Suprapubic skin (tissue), 4 donors: Measurements from ENCODE around the gene SKA2. TPM values are rescaled to one million over a fixed set of nuclear protein-coding genes. Genes with fewer than 3 reads are reported as not detected.
"Not testable (repeated sequence)": the region's sequence is repeated elsewhere in the genome, so short reads cannot be mapped to it uniquely, and the experiment has no call there.

Experiments
- DNase-seq, 2 donors: peaks; one replicate each; pipeline ENCODE4 v3.0.0-alpha.2; 2019; ENCODE audit warnings: low spot score in 2 of 2
- H3K27ac ChIP-seq: fragments of 200-600 bp; sonication (generic); one replicate; pipeline ENCODE4 v1.5.1; 2019
- H3K27me3 ChIP-seq: fragments of 200-600 bp; sonication (generic); one replicate; pipeline ENCODE4 v1.5.1; 2019
- H3K36me3 ChIP-seq: fragments of 200-600 bp; sonication (generic); one replicate; pipeline ENCODE4 v1.5.1; 2019
- H3K4me1 ChIP-seq: fragments of 200-600 bp; sonication (generic); one replicate; pipeline ENCODE4 v1.5.1; 2019
- H3K4me3 ChIP-seq: fragments of 200-600 bp; sonication (generic); one replicate; pipeline ENCODE4 v1.5.1; 2019; ENCODE audit warnings: mild to moderate bottlenecking
- H3K9me3 ChIP-seq: fragments of 200-600 bp; sonication (generic); one replicate; pipeline ENCODE4 v1.5.1; 2019
- EP300 ChIP-seq: sonication (generic); formaldehyde crosslinking; IDR thresholded peaks from one replicate; pipeline ENCODE4 v1.6.1; 2017; ENCODE audit warnings: antibody characterized with exemption
- POLR2A ChIP-seq, 2 donors: fragments of 450-650 bp; IDR thresholded peaks; one replicate each; pipeline ENCODE4 v1.6.1; 2017; ENCODE audit warnings: antibody characterized with exemption in 2 of 2, mild to moderate bottlenecking in 2 of 2, moderate library complexity in 2 of 2
- POLR2AphosphoS5 ChIP-seq, 3 donors: sonication (generic); formaldehyde crosslinking; IDR thresholded peaks; one replicate each; pipeline ENCODE4 v1.6.1; 2017; ENCODE audit warnings: antibody characterized with exemption in 3 of 3
- WGBS: methylation state at CpG from one replicate; pipeline ENCODE4 v1.1.5; 2018; 5-methylcytosine and 5-hydroxymethylcytosine counted together
- total RNA-seq, 4 donors: library from RNA; depleted of rRNA; stranded (reverse); fragments of >200 nt; gene quantifications; one replicate each; pipeline ENCODE4 v1.1.0, GENCODE V29; 2016
- TF ChIP-seq, protein P1 (sequence below), 2 donors: fragments of 200-600 bp in 1 of 2; fragments of 450-650 bp in 1 of 2; sonication (generic) in 1 of 2; IDR thresholded peaks; one replicate each; pipeline ENCODE4 v1.5.1; 2016 to 2019; ENCODE audit warnings: antibody characterized with exemption in 2 of 2, mild to moderate bottlenecking in 1 of 2, moderate library complexity in 1 of 2

The SKA2 gene
- total RNA-seq, 4 donors from 2014 or later, result 13.5 to 34.1 (median 18.8) TPM

DNA sequence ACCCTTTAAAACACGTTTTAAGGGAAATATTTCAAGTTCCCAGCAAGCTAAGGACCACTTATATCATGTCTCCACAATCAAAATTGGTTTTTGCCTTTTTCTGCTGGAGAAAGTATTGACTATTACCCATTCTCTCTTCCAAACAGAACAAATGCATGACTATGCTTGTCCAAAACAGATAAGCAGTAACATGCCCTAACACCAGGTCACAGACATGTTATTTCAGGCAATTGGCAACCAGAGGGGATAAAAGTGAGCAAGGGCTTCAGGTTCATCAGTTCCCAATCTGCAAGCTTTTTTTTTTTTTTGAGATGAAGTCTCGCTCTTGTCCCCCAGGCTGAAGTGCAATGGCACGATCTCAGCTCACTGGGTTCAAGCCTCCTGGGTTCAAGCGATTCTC is 15.0 kb downstream of the SKA2 start:
- H3K27ac ChIP-seq, result no peak overlapping the region
- WGBS, result 64% methylated on average over 4 of the region's 4 CpGs
- no peak overlapping the region for H3K4me3 ChIP-seq

DNA sequence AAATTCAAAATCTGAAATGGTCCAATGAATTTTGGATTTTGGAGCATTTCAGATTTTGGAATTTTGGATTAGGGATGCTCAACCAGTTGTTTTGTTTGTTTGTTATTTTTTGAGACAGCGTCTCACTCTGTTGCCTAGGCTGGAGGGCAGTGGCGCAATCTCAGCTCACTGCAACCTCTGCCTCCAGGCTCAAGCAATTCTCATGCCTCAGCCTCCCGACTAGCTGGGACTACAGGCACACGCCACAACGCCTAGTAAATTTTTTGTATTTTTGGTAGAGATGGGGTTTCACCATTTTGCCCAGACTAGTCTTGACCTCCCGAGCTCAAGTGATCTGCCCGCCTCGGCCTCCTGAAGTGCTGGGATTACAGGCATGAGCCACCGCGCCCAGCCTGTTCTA is 16.6 kb downstream of the SKA2 start:
- H3K4me3 ChIP-seq, H3K36me3 ChIP-seq, H3K4me1 ChIP-seq, DNase-seq, H3K9me3 ChIP-seq, H3K27ac ChIP-seq, H3K27me3 ChIP-seq: not testable (repeated sequence)
- WGBS, result 73% methylated on average over 10 of the region's 10 CpGs

More for the DNA sequence above, 15.0 kb downstream of the SKA2 start:
- no peak for TF ChIP-seq POLR2A (IDR thresholded peaks at IDR 0.05)
- TF ChIP-seq EP300, result no peak
- TF ChIP-seq, protein P1, sequence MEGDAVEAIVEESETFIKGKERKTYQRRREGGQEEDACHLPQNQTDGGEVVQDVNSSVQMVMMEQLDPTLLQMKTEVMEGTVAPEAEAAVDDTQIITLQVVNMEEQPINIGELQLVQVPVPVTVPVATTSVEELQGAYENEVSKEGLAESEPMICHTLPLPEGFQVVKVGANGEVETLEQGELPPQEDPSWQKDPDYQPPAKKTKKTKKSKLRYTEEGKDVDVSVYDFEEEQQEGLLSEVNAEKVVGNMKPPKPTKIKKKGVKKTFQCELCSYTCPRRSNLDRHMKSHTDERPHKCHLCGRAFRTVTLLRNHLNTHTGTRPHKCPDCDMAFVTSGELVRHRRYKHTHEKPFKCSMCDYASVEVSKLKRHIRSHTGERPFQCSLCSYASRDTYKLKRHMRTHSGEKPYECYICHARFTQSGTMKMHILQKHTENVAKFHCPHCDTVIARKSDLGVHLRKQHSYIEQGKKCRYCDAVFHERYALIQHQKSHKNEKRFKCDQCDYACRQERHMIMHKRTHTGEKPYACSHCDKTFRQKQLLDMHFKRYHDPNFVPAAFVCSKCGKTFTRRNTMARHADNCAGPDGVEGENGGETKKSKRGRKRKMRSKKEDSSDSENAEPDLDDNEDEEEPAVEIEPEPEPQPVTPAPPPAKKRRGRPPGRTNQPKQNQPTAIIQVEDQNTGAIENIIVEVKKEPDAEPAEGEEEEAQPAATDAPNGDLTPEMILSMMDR (IDR thresholded peaks at IDR 0.05), result no peak
- no peak for TF ChIP-seq POLR2AphosphoS5 (IDR thresholded peaks at IDR 0.05)
- Histone ChIP-seq H3K9me3 (no peaks in the 10 kb centered on the region), H3K4me1 (peaks cover 7% of the 10 kb centered on the region), H3K27me3 (no peaks in the 10 kb centered on the region), H3K36me3 (no peaks in the 10 kb centered on the region)
- DNase-seq, result no peak

DNA sequence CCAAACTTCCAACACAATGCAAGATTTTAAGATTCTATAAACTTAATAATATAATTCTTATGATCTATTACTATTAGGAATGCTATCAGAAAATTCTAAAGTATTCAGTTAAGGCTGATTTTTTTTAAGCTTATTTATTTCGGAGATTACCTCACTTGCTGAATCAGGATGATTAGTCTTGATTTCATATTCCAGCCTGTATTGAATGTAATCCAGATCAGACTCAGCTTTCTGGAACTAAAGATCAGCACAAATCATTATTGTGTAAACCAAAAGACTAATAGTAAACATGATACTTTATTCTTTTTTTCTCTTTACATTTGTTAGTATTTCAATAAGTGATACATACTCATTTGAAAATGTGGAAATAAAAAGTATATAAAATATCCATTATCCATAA is 23.9 kb downstream of the SKA2 start:
- peaks cover 12% of the 10 kb centered on the region for H3K36me3 ChIP-seq
- H3K4me3 ChIP-seq, result no peak overlapping the region
- H3K27me3 ChIP-seq, result no peaks in the 10 kb centered on the region
- WGBS, result 62% methylated on average over 1 of the region's 1 CpG
- H3K27ac ChIP-seq, result no peak overlapping the region
- no peak for DNase-seq
- no peak for TF ChIP-seq POLR2A (IDR thresholded peaks at IDR 0.05)
- no peak for TF ChIP-seq EP300
- TF ChIP-seq, protein P1 (IDR thresholded peaks at IDR 0.05), result no peak
- TF ChIP-seq POLR2AphosphoS5 (IDR thresholded peaks at IDR 0.05), result no peak
- H3K4me1 ChIP-seq, result no peaks in the 10 kb centered on the region
- H3K9me3 ChIP-seq, result no peaks in the 10 kb centered on the region

DNA sequence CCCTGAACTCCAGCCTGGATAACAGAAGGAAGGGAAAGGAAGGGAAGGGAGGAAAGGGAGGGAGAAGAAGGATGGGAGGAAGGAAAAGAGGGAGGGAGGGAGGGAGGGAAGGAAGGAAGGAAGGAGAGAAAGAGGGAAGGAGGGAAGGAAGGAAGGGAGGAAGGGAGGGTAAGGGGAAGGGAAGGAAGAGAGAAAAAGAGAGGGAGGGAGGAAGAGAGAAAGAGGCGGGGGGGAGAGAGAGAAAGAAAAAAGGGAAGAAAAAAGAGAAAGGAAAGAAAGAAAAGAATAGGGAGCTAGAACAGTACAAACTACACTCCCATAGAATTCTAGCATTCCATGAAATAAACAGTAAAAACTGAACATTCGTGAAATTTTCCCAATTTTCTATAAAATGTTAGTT is 25.2 kb downstream of the SKA2 start:
- H3K4me1 ChIP-seq, result no peaks in the 10 kb centered on the region
- no peaks in the 10 kb centered on the region for H3K27me3 ChIP-seq
- H3K9me3 ChIP-seq, result no peaks in the 10 kb centered on the region
- H3K36me3 ChIP-seq, result peaks cover 12% of the 10 kb centered on the region
- no peak for DNase-seq
- no peak for TF ChIP-seq EP300
- no peak for TF ChIP-seq POLR2AphosphoS5 (IDR thresholded peaks at IDR 0.05)
- no peak for TF ChIP-seq POLR2A (IDR thresholded peaks at IDR 0.05)
- TF ChIP-seq, protein P1 (IDR thresholded peaks at IDR 0.05), result no peak
- no peak overlapping the region for H3K4me3 ChIP-seq
- no peak overlapping the region for H3K27ac ChIP-seq
- WGBS, result 91% methylated on average over 2 of the region's 2 CpGs

DNA sequence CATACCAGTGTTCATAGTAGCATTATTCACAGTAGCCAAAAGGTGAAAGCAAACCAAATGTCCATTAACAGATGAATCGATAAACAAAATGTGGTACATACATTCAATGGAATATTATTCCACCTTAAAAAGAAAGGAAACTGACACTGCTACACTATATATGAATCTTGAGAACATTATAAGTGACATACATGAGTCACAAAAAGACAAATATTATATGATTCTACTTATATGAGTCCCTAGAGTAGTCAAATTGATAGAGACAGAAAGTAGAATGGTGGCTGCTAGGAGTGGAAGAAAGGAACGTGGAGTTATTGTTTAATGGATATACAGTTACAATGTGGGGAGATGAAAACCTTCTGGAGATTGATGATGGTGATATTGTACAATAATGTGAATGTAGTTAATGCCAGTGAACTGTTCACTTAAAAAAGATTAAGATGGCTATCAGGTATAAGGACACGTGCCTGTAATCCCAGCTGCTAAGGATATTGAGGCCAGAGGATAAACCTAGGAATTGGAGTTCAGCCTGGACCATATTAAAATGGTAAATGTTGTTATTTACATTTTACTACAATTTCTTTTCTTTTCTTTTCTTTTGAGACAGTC is 28.1 kb downstream of the SKA2 start:
- H3K4me1 ChIP-seq, result no peaks in the 10 kb centered on the region
- no peak for DNase-seq
- TF ChIP-seq, protein P1 (IDR thresholded peaks at IDR 0.05), result no peak
- H3K36me3 ChIP-seq, result peaks cover 12% of the 10 kb centered on the region
- whole genome bisulfite sequencing, result 85% methylated on average over 3 of the region's 3 CpGs
- no peaks in the 10 kb centered on the region for H3K9me3 ChIP-seq
- no peak overlapping the region for H3K4me3 ChIP-seq
- no peak overlapping the region for H3K27ac ChIP-seq
- H3K27me3 ChIP-seq, result no peaks in the 10 kb centered on the region

DNA sequence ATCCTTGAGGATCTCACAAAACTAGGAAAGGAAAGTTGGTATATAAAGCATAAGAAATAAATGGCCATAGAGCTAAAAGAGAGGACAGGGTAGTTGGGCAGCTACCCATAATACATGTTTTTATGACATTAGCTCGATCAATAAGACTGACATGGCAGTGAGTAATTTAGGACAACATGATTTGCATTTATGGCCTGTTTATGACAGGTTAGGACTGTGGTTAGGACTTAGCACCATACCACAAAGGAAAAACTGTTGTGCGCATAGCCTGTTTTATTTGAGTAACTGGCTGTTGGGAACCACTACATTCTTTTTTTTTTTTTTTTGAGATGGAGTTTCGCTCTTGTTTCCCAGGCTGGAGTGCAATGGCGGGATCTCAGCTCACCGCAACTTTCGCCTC is 30.3 kb downstream of the SKA2 start:
- Histone ChIP-seq H3K9me3 (no peaks in the 10 kb centered on the region), H3K27ac (no peak overlapping the region), H3K4me1 (no peaks in the 10 kb centered on the region), H3K36me3 (peaks cover 12% of the 10 kb centered on the region), H3K27me3 (no peaks in the 10 kb centered on the region), H3K4me3 (no peak overlapping the region)
- 92% methylated on average over 6 of the region's 6 CpGs for WGBS
- TF ChIP-seq, protein P1 (IDR thresholded peaks at IDR 0.05), result no peak
- TF ChIP-seq EP300, result no peak
- no peak for TF ChIP-seq POLR2A (IDR thresholded peaks at IDR 0.05)
- no peak for TF ChIP-seq POLR2AphosphoS5 (IDR thresholded peaks at IDR 0.05)
- DNase-seq, result no peak
